ENCODE data around the gene TWIST2.

DNA sequence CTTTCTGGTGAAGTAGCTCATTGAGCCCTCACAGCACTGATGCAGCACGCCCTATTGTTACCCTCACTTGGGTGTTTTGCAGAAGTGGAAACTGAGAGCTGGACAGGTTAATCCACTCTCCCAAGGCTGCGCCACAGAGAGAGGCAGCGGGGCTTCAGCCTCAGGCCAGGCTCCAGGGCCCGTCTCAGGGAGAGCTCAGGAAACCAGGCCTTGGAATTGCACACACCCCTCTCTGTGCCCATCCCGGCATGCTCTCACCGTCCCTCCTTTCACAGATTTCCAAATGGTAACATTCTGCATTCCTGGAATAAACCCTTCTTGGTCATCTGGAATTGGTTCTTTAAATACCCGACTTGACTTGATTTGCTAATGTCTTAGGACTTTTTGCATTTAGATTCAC is 51.5 kb downstream of the TWIST2 start:
- TF ChIP-seq, protein P1, sequence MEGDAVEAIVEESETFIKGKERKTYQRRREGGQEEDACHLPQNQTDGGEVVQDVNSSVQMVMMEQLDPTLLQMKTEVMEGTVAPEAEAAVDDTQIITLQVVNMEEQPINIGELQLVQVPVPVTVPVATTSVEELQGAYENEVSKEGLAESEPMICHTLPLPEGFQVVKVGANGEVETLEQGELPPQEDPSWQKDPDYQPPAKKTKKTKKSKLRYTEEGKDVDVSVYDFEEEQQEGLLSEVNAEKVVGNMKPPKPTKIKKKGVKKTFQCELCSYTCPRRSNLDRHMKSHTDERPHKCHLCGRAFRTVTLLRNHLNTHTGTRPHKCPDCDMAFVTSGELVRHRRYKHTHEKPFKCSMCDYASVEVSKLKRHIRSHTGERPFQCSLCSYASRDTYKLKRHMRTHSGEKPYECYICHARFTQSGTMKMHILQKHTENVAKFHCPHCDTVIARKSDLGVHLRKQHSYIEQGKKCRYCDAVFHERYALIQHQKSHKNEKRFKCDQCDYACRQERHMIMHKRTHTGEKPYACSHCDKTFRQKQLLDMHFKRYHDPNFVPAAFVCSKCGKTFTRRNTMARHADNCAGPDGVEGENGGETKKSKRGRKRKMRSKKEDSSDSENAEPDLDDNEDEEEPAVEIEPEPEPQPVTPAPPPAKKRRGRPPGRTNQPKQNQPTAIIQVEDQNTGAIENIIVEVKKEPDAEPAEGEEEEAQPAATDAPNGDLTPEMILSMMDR (IDR thresholded peaks at IDR 0.05) = no peak
- TF ChIP-seq POLR2A (IDR thresholded peaks at IDR 0.05) = no peak
- TF ChIP-seq POLR2AphosphoS5 (IDR thresholded peaks at IDR 0.05) = no peak
- no peak for TF ChIP-seq EP300 (IDR thresholded peaks at IDR 0.05)
